Measurements from ENCODE around the gene ELOVL5.

ELOVL5 gene

DNA sequence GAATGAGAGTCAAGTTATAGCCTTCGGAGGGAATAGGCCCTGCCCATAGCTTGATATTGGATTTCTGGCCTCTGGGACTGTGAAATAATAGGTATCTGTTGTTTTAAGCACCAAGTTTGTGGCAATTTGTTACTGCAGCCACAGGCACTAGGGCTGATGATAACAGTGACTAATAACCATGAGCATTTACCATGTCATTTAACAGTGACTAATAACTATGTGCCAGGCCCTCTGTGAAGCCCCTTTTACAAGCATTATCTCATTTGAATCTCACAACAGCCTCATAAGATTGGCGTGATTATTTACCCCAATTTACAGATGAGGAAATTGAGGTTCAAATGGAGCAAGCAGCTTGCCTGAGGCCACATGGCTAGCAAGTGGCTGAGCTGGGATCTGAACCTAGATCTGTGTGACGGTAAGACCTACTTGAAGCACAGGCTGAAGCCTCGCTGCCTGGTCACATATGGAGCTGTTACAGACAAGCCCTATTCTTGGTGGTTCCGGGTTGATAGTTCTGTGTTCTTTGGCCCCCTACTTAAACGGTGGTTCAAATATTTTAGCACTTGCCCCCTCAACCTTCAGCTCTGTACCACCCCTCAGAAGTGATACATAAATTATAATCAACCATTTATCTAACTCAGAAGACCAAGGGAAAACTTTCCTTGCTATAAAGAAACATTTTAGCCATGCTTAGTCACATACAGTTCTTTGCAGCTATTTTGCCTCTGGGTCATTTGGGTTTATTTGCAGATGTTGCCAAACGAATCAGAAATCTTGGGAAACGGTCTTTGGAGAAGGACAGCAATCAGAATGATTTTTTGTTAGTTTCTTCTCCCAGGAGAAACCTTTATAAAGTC is 98.3 kb downstream of the ELOVL5 start:
- Histone ChIP-seq H3K27ac (ENCODE audit: low read length) (no peak overlapping the region), H3K4me1 (ENCODE audit: control insufficient read depth in 1 of 2, insufficient read depth in 2 of 2, low read length in 2 of 2) (no peaks in the 10 kb centered on the region)

DNA sequence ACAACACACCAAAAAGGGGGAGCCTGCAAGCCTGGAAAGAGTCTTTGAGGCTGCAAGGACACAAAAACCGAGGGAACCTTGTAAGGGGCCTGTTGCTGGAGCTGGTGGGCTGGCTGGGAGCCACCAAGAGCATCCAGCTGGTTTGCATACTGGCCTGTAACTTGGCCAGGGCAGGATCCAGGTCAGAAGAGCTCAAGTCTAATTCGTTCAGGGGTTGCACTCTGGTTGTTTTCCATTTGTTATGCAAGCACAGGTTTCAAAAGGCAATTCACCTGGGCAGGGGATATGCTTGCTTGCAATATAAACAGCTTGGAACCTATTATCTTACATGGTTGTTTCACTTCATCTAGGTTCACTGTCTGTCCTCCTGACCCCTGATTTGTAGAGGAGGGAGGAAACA is 101.8 kb downstream of the ELOVL5 start:
- Histone ChIP-seq H3K27ac (ENCODE audit: low read length) (no peak overlapping the region), H3K36me3 (ENCODE audit: control insufficient read depth in 1 of 2, insufficient read depth in 2 of 2, low read length in 2 of 2) (no peaks in the 10 kb centered on the region), H3K27me3 (ENCODE audit: low read depth, low read length) (no peaks in the 10 kb centered on the region), H3K4me1 (ENCODE audit: control insufficient read depth in 1 of 2, insufficient read depth in 2 of 2, low read length in 2 of 2) (no peaks in the 10 kb centered on the region), H3K4me3 (ENCODE audit: low read depth in 1 of 2, low read length in 2 of 2) (no peak overlapping the region), H3K9me3 (ENCODE audit: control insufficient read depth in 1 of 2, low read length in 2 of 2) (no peaks in the 10 kb centered on the region)

More for the DNA sequence above, 98.3 kb downstream of the ELOVL5 start:
- H3K4me3 ChIP-seq (ENCODE audit: low read depth in 1 of 2, low read length in 2 of 2), result no peak overlapping the region
- no peaks in the 10 kb centered on the region for H3K27me3 ChIP-seq (ENCODE audit: low read depth, low read length)
- H3K36me3 ChIP-seq (ENCODE audit: control insufficient read depth in 1 of 2, insufficient read depth in 2 of 2, low read length in 2 of 2), result no peaks in the 10 kb centered on the region
- H3K9me3 ChIP-seq (ENCODE audit: control insufficient read depth in 1 of 2, low read length in 2 of 2), result no peaks in the 10 kb centered on the region

DNA sequence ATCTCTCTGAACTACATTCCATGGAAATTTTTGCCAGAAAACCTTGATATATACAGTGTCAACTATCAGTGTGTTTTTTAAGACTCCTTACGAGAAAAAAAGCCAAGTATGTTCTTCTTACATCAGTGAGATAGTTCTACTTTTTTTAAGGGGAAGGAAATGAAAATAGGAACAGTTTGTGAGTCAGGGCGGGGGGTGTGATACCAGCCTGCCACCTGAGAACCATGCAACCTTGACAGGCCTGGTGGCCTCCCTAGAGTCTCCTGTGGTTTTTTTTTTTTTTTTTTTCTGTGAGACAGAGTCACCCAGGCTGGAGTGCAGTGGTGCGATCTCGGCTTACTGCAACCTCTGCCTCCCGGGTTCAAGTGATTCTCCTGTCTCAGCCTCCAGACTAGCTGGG is 103.8 kb downstream of the ELOVL5 start:
- H3K4me3 ChIP-seq (ENCODE audit: low read depth in 1 of 2, low read length in 2 of 2), result no peak overlapping the region
- no peaks in the 10 kb centered on the region for H3K4me1 ChIP-seq (ENCODE audit: control insufficient read depth in 1 of 2, insufficient read depth in 2 of 2, low read length in 2 of 2)
- no peaks in the 10 kb centered on the region for H3K27me3 ChIP-seq (ENCODE audit: low read depth, low read length)
- no peaks in the 10 kb centered on the region for H3K36me3 ChIP-seq (ENCODE audit: control insufficient read depth in 1 of 2, insufficient read depth in 2 of 2, low read length in 2 of 2)
- H3K9me3 ChIP-seq (ENCODE audit: control insufficient read depth in 1 of 2, low read length in 2 of 2), result no peaks in the 10 kb centered on the region
- no peak overlapping the region for H3K27ac ChIP-seq (ENCODE audit: low read length)

DNA sequence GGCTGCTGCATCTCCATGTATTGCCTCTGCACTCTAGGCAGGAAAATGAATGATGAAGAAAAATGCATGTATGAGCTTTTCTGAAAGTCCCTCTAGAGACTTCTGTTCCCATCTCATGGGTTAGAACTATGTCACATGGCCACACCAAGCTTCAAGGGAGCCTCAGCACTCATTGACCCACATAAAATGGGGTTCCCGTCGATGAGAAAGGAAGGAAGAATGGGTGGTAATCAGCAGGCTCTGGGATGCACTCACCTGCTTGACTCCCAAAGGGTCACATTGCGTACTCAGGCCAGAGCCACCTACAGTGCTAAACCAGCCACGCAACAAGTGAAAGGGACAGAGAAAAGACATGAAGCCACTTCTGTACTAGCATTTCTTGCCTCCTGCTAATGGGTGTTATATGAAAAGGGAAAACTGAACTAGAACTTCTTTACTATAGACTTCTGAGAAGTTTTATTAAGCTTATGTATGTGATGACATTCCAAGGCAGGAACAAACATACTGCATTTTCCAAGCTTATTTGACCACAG is 104.3 kb downstream of the ELOVL5 start:
- Histone ChIP-seq H3K27ac (ENCODE audit: low read length) (no peak overlapping the region), H3K36me3 (ENCODE audit: control insufficient read depth in 1 of 2, insufficient read depth in 2 of 2, low read length in 2 of 2) (no peaks in the 10 kb centered on the region), H3K9me3 (ENCODE audit: control insufficient read depth in 1 of 2, low read length in 2 of 2) (no peaks in the 10 kb centered on the region), H3K4me3 (ENCODE audit: low read depth in 1 of 2, low read length in 2 of 2) (no peak overlapping the region), H3K27me3 (ENCODE audit: low read depth, low read length) (no peaks in the 10 kb centered on the region), H3K4me1 (ENCODE audit: control insufficient read depth in 1 of 2, insufficient read depth in 2 of 2, low read length in 2 of 2) (no peaks in the 10 kb centered on the region)

DNA sequence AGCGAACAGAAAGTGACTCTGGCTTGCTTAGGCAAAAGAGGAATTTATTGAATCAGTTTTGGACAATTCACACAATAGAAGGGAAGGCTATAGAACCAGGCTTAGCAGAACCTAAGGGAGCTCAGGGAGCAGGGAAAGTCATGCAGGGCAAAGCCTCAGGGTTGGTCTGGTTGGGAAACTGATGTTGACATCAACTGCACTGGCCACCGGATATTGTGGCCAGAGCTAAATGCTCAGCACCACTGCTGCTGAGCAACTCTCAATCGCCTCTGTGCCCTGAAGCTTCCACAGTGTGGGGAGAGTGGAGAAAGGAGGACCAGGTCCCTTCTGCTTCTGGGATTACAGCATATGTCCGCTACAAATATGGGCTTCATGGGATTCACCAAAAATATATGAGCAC is 106.8 kb downstream of the ELOVL5 start:
- no peaks in the 10 kb centered on the region for H3K4me1 ChIP-seq (ENCODE audit: control insufficient read depth in 1 of 2, insufficient read depth in 2 of 2, low read length in 2 of 2)
- no peaks in the 10 kb centered on the region for H3K9me3 ChIP-seq (ENCODE audit: control insufficient read depth in 1 of 2, low read length in 2 of 2)
- no peaks in the 10 kb centered on the region for H3K36me3 ChIP-seq (ENCODE audit: control insufficient read depth in 1 of 2, insufficient read depth in 2 of 2, low read length in 2 of 2)
- no peak overlapping the region for H3K27ac ChIP-seq (ENCODE audit: low read length)
- H3K27me3 ChIP-seq (ENCODE audit: low read depth, low read length), result no peaks in the 10 kb centered on the region
- H3K4me3 ChIP-seq (ENCODE audit: low read depth in 1 of 2, low read length in 2 of 2), result no peak overlapping the region

DNA sequence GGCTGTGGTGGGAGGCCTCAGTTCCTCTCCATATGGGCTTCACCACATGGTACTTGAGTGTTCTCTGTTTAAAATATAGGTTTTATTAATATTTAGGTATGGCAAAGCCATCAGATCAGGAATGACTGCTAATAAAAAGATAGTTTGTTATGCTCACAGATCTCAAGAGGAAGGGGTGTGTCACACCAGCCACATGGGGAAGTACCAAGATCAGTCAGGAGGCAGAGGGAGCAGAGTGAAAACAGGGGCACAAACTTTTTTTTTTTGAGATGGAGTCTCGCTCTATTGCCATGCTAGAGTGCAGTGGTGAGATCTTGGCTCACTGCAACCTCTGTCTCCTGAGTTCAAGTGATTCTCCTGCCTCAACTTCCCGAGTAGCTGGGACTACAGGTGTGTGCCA is 108.0 kb downstream of the ELOVL5 start:
- H3K27me3 ChIP-seq (ENCODE audit: low read depth, low read length), result no peaks in the 10 kb centered on the region
- H3K4me3 ChIP-seq (ENCODE audit: low read depth in 1 of 2, low read length in 2 of 2), result no peak overlapping the region
- no peak overlapping the region for H3K27ac ChIP-seq (ENCODE audit: low read length)
- no peaks in the 10 kb centered on the region for H3K36me3 ChIP-seq (ENCODE audit: control insufficient read depth in 1 of 2, insufficient read depth in 2 of 2, low read length in 2 of 2)
- H3K4me1 ChIP-seq (ENCODE audit: control insufficient read depth in 1 of 2, insufficient read depth in 2 of 2, low read length in 2 of 2), result no peaks in the 10 kb centered on the region
- H3K9me3 ChIP-seq (ENCODE audit: control insufficient read depth in 1 of 2, low read length in 2 of 2), result no peaks in the 10 kb centered on the region

DNA sequence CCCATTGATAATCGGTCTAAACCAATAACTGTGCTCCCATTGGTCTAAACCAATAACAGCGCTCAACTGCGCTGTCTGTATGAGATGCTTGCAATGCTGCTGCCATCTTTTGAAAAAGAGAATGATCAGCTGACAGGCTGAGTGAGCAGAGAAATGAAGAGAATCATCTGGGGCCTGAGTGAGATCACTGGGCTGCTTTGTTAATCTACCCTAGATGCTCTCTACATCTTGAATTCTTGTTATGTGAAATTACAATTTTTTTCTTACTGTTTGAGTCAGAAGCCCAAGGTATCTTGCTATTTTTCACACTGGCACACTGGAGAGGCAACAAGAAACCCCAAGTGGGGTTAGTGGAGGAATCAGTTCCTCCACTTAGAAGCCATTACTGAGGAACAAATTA is 108.6 kb downstream of the ELOVL5 start:
- no peaks in the 10 kb centered on the region for H3K4me1 ChIP-seq (ENCODE audit: control insufficient read depth in 1 of 2, insufficient read depth in 2 of 2, low read length in 2 of 2)
- H3K36me3 ChIP-seq (ENCODE audit: control insufficient read depth in 1 of 2, insufficient read depth in 2 of 2, low read length in 2 of 2), result no peaks in the 10 kb centered on the region
- no peak overlapping the region for H3K4me3 ChIP-seq (ENCODE audit: low read depth in 1 of 2, low read length in 2 of 2)
- no peak overlapping the region for H3K27ac ChIP-seq (ENCODE audit: low read length)
- H3K27me3 ChIP-seq (ENCODE audit: low read depth, low read length), result no peaks in the 10 kb centered on the region
- no peaks in the 10 kb centered on the region for H3K9me3 ChIP-seq (ENCODE audit: control insufficient read depth in 1 of 2, low read length in 2 of 2)

DNA sequence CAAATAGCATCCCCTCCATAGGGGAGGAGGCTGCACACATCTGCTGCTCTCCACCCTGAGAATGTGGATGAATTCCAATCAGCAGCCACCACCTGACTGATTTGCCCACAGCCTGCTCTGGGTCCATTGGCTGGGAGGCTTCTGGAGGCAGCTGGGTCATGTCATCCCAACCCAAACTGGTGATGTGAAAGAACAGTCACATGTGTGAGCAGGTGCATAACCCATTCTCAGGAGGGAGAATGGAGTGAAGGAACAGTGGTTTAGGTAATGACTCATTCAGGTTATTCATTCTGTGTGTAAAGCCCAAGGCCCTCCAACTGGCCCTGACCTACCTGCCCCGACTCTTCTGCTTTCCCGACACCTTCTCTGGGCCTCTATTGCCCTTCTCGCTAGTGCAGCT is 109.2 kb downstream of the ELOVL5 start:
- no peaks in the 10 kb centered on the region for H3K27me3 ChIP-seq (ENCODE audit: low read depth, low read length)
- no peak overlapping the region for H3K27ac ChIP-seq (ENCODE audit: low read length)
- H3K4me1 ChIP-seq (ENCODE audit: control insufficient read depth in 1 of 2, insufficient read depth in 2 of 2, low read length in 2 of 2), result no peaks in the 10 kb centered on the region
- no peak overlapping the region for H3K4me3 ChIP-seq (ENCODE audit: low read depth in 1 of 2, low read length in 2 of 2)
- no peaks in the 10 kb centered on the region for H3K36me3 ChIP-seq (ENCODE audit: control insufficient read depth in 1 of 2, insufficient read depth in 2 of 2, low read length in 2 of 2)
- H3K9me3 ChIP-seq (ENCODE audit: control insufficient read depth in 1 of 2, low read length in 2 of 2), result no peaks in the 10 kb centered on the region

DNA sequence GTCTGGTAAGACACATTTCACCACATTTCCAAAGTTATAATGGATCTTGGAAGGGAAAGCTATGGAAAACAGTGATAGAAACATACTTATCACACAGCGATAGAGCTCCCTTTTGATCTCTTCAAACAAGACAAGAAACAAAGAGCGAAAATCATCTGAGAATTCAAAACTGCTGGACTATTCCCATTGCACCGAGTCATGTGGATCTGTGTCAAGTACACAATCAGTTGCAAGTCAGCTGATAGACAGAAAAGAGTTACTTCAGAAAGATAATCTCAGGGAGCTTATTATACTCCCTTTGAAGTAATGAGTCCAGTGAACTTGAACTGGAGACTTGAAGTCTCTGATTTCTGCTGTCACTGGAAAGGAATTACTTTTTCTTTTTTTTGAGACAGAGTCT is 110.4 kb downstream of the ELOVL5 start:
- H3K27me3 ChIP-seq (ENCODE audit: low read depth, low read length), result no peaks in the 10 kb centered on the region
- H3K36me3 ChIP-seq (ENCODE audit: control insufficient read depth in 1 of 2, insufficient read depth in 2 of 2, low read length in 2 of 2), result no peaks in the 10 kb centered on the region
- H3K4me3 ChIP-seq (ENCODE audit: low read depth in 1 of 2, low read length in 2 of 2), result no peak overlapping the region
- no peaks in the 10 kb centered on the region for H3K9me3 ChIP-seq (ENCODE audit: control insufficient read depth in 1 of 2, low read length in 2 of 2)
- no peak overlapping the region for H3K27ac ChIP-seq (ENCODE audit: low read length)
- H3K4me1 ChIP-seq (ENCODE audit: control insufficient read depth in 1 of 2, insufficient read depth in 2 of 2, low read length in 2 of 2), result no peaks in the 10 kb centered on the region

DNA sequence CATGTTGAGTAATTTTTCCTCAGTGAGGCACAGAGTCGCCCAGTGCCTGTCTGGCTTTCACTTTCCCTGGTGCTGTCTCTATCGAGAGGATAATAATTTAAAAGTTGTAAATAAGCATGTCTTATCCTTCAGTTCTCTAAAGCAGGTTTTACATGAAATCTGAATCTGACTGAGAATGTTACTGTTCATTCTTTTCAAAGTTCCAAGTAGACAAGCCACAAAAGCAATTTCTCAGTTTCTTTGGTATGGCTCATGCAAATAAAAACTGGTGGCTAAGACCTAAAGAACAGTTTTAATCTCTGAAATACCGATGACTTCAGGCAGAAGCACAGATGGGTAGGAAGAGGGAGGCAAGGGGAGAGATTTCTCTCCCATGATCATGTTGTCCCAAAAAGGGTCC is 112.5 kb downstream of the ELOVL5 start:
- Histone ChIP-seq H3K4me1 (ENCODE audit: control insufficient read depth in 1 of 2, insufficient read depth in 2 of 2, low read length in 2 of 2) (no peaks in the 10 kb centered on the region), H3K4me3 (ENCODE audit: low read depth in 1 of 2, low read length in 2 of 2) (no peak overlapping the region), H3K27ac (ENCODE audit: low read length) (no peak overlapping the region), H3K9me3 (ENCODE audit: control insufficient read depth in 1 of 2, low read length in 2 of 2) (no peaks in the 10 kb centered on the region), H3K27me3 (ENCODE audit: low read depth, low read length) (no peaks in the 10 kb centered on the region), H3K36me3 (ENCODE audit: control insufficient read depth in 1 of 2, insufficient read depth in 2 of 2, low read length in 2 of 2) (no peaks in the 10 kb centered on the region)

DNA sequence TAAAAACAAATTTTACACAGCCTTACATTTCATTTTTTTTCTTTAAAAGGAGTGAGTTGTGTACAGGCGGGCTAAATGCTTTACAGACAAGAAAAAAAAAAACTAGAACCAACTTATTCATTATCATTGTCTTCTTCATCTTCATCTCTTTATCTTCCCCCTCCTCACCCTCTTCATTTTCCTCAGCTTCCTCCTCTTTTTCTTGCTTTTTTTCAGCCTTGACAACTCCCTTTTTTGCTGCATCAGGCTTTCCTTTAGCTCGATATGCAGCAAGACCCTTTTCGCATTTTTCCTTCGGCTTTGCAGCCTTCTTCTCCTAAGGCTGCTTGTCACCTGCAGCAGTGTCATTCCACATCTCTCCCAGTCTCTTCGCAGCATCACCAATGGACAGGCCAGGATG is 113.2 kb downstream of the ELOVL5 start:
- H3K4me3 ChIP-seq (ENCODE audit: low read depth in 1 of 2, low read length in 2 of 2), result no peak overlapping the region
- H3K27me3 ChIP-seq (ENCODE audit: low read depth, low read length), result no peaks in the 10 kb centered on the region
- no peaks in the 10 kb centered on the region for H3K9me3 ChIP-seq (ENCODE audit: control insufficient read depth in 1 of 2, low read length in 2 of 2)
- H3K36me3 ChIP-seq (ENCODE audit: control insufficient read depth in 1 of 2, insufficient read depth in 2 of 2, low read length in 2 of 2), result no peaks in the 10 kb centered on the region
- H3K27ac ChIP-seq (ENCODE audit: low read length), result no peak overlapping the region
- H3K4me1 ChIP-seq (ENCODE audit: control insufficient read depth in 1 of 2, insufficient read depth in 2 of 2, low read length in 2 of 2), result no peaks in the 10 kb centered on the region

DNA sequence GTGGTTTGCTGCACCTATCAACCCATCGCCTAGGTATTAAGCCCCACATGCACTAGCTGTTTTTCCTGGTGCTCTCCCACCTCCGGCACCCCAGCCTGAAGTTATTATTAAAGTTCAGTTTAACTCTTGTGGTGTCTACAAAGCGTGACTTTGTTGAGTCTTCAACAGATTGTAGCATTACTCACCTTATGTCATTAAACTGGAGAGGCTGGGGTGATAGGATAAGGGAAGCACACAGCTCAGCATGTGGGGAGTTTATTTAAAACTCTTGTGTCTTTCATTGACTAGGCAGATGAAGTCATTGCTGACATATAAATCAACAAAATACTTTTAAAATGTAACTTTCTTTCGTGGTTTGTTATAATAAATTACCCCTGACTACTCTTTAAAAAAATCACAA is 115.4 kb downstream of the ELOVL5 start:
- H3K9me3 ChIP-seq (ENCODE audit: control insufficient read depth in 1 of 2, low read length in 2 of 2), result no peaks in the 10 kb centered on the region
- H3K27me3 ChIP-seq (ENCODE audit: low read depth, low read length), result no peaks in the 10 kb centered on the region

More for the DNA sequence above, 115.4 kb downstream of the ELOVL5 start:
- Histone ChIP-seq H3K4me1 (ENCODE audit: control insufficient read depth in 1 of 2, insufficient read depth in 2 of 2, low read length in 2 of 2) (no peaks in the 10 kb centered on the region), H3K4me3 (ENCODE audit: low read depth in 1 of 2, low read length in 2 of 2) (no peak overlapping the region), H3K27ac (ENCODE audit: low read length) (no peak overlapping the region), H3K36me3 (ENCODE audit: control insufficient read depth in 1 of 2, insufficient read depth in 2 of 2, low read length in 2 of 2) (no peaks in the 10 kb centered on the region)
